ENCODE results near the gene TRIP10. TPM values are rescaled to one million over a fixed set of nuclear protein-coding genes. Genes with fewer than 3 reads are reported as not detected.

The TRIP10 gene
- total and polyA plus RNA-seq, 10 of the 15 experiments (the other 5 are each of a cell fraction or from before 2014, with no cell fraction given), result 0.79 to 54.5 (median 32.5) TPM

- no peak for TF ChIP-seq SKIL (IDR thresholded peaks at IDR 0.05; ENCODE audit: low read depth, poor library complexity, severe bottlenecking)
- no peak for TF ChIP-seq CHD4 (IDR thresholded peaks at IDR 0.05)
- TF ChIP-seq IRF3 (IDR thresholded peaks at IDR 0.05), result no peak
Observed at GRCh38 chr19:6711078-6711361, 28.5 kb upstream of the TRIP10 start (continued).

GRCh38 chr19:6711605-6712004 is 27.9 kb upstream of the TRIP10 start:
- no peak for FAIRE-seq
- ATAC-seq, result peak; percentile 33; the same call in 2 of the 3 replicates

More at GRCh38 chr19:6711605-6712004, 27.9 kb upstream of the TRIP10 start:
- Histone ChIP-seq H3K79me2 (ENCODE audit: control insufficient read depth, insufficient read depth, low read length) (no peaks in the 10 kb centered on the region), H3K4me2 (ENCODE audit: control insufficient read depth, insufficient read depth) (no peak overlapping the region), H3K9me3 (replicated peaks; ENCODE audit: control insufficient read depth, insufficient read depth, low read length) (no peaks in the 10 kb centered on the region), H3K27ac (ENCODE audit: control insufficient read depth, insufficient read depth) (no peak overlapping the region), H3K36me3 (ENCODE audit: control insufficient read depth in 2 of 2, insufficient read depth in 2 of 2, low read length in 1 of 2) (no peaks in the 10 kb centered on the region), H3K27me3 (replicated peaks in 1 of 2; ENCODE audit: control insufficient read depth in 2 of 2, insufficient read depth in 2 of 2, low read length in 1 of 2) (no peaks in the 10 kb centered on the region; a peak in 2 of 4 replicates), H4K20me1 (ENCODE audit: control insufficient read depth, insufficient read depth) (no peaks in the 10 kb centered on the region), H3K9ac (ENCODE audit: control insufficient read depth, insufficient read depth, low read length) (no peak overlapping the region), H3K4me3 (no peak overlapping the region), H2AFZ (ENCODE audit: control insufficient read depth, low read depth, low read length) (no peak overlapping the region), H3K4me1 (ENCODE audit: control insufficient read depth, insufficient read depth, low read length) (no peaks in the 10 kb centered on the region)
- intact Hi-C loops (cut with micrococcal nuclease; ENCODE audit: unreplicated experiment), result no loop called here
- no TSS peak for BruUV-seq (replicated peaks)
- 64% methylated on average over 10 of the region's 10 CpGs for WGBS (ENCODE audit: insufficient coverage, insufficient replicate concordance, low lambda C conversion rate, missing lambda C conversion rate)
- no peak for TF ChIP-seq HDAC2 (IDR thresholded peaks at IDR 0.05)
- TF ChIP-seq STAT1 (conservative IDR thresholded peaks at IDR 0.05), result no peak
- TF ChIP-seq SKIL (IDR thresholded peaks at IDR 0.05; ENCODE audit: low read depth, poor library complexity, severe bottlenecking), result no peak
- no peak for TF ChIP-seq ELK1 (IDR thresholded peaks at IDR 0.05; ENCODE audit: low read depth, low read length)
- no peak for TF ChIP-seq YBX1 (IDR thresholded peaks at IDR 0.05)
- TF ChIP-seq EGR1 (IDR thresholded peaks at IDR 0.05; ENCODE audit: borderline replicate concordance in 1 of 2, low read depth in 2 of 2, low read length in 2 of 2), result no peak
- no peak for TF ChIP-seq HSF1 (IDR thresholded peaks at IDR 0.05; ENCODE audit: low read depth, low read length)
- TF ChIP-seq BMI1 (IDR thresholded peaks at IDR 0.05; ENCODE audit: borderline replicate concordance), result no peak
- TF ChIP-seq RBBP5 (conservative IDR thresholded peaks at IDR 0.05), result no peak
- TF ChIP-seq RAD51 (IDR thresholded peaks at IDR 0.05), result no peak
- no peak for TF ChIP-seq RUNX3 (IDR thresholded peaks at IDR 0.05; ENCODE audit: low read length)
- no peak for TF ChIP-seq ATF7 (IDR thresholded peaks at IDR 0.05; ENCODE audit: low read depth)
- DNase-seq (ENCODE audit: low read depth, low spot score), result no peak
- SMC1A ChIA-PET (ENCODE audit: uncharacterized antibody, unreplicated experiment), result no interaction called here
- POLR2A ChIA-PET, result no interaction called here
- RAD21 ChIA-PET (ENCODE audit: unreplicated experiment), result no interaction called here
- CTCF ChIA-PET, result no interaction called here
- in situ Hi-C loops (cut with MboI), result no loop called here

Data from GM12878 (cell line).